Ishikawa (cell line): ENCODE measurements around the gene MGAM2.

Experiments used
- CEBPB ChIP-seq: IDR thresholded peaks from 2 replicates; pipeline ENCODE4 v1.6.1; 2012
- EP300 ChIP-seq: IDR thresholded peaks from 2 replicates; pipeline ENCODE4 v1.6.1; 2012; ENCODE audit warnings: borderline replicate concordance
- RAD21 ChIP-seq: IDR thresholded peaks from 2 replicates; pipeline ENCODE4 v1.6.1; 2012; ENCODE audit warnings: low read depth

DNA sequence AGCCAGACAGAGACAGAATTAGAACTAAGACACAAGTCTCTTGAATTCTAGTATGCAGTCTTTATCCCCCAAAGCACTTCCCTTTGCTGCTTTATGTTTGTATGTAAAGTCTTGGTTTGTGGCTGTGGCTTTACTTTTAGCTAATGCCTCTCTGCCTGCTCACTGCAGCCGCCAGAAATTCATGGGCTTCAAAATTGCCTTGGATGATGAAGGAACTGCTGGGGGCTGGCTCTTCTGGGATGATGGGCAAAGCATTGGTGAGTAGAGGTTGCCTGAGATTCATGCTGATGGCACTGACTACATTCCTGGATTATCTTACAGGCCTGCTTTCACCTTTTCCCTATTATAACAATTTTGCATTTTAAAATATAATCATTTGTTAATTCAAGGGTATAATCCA is 10.9 kb upstream of the MGAM2 start:
- TF ChIP-seq RAD21 (no peak), CEBPB (no peak), EP300 (no peak)
